Hindlimb muscle (tissue), 1 donor: ENCODE data around the gene SLC4A11. TPM values are rescaled to one million over a fixed set of nuclear protein-coding genes. Genes with fewer than 3 reads are reported as not detected.

Source experiments
- polyA plus RNA-seq: library from polyadenylated mRNA; unstranded; fragments of 120-200 nt; gene quantifications from one replicate; pipeline ENCODE4 v1.2.1, GENCODE V29; 2013; ENCODE audit not compliant: insufficient read length

Gene SLC4A11
- polyA plus RNA-seq, 1 donor = 2.3 TPM

Other genes with a start within 250 kb of the SLC4A11 start
- gene GNRH2, start 195.6 kb downstream of the SLC4A11 start, polyA plus RNA-seq = 0.35 TPM
- gene MRPS26, start 193.1 kb downstream of the SLC4A11 start, polyA plus RNA-seq = 35.9 TPM
- gene OXT, start 167.6 kb downstream of the SLC4A11 start, polyA plus RNA-seq = 0.50 TPM
- not detected for gene AVP, start 154.5 kb downstream of the SLC4A11 start, polyA plus RNA-seq
- gene FASTKD5, start 79.3 kb downstream of the SLC4A11 start, polyA plus RNA-seq = 9.4 TPM
- gene UBOX5, start 79.3 kb downstream of the SLC4A11 start, polyA plus RNA-seq = 6.6 TPM
- 3.5 TPM for gene LZTS3, start 65.6 kb downstream of the SLC4A11 start, polyA plus RNA-seq
- 33.9 TPM for gene DDRGK1, start 34.5 kb downstream of the SLC4A11 start, polyA plus RNA-seq
- 43.3 TPM for gene ITPA, start 29.7 kb downstream of the SLC4A11 start, polyA plus RNA-seq
- gene DNAAF9, start 168.5 kb upstream of the SLC4A11 start, polyA plus RNA-seq = 17.4 TPM
- gene ATRN, start 231.8 kb upstream of the SLC4A11 start, polyA plus RNA-seq = 23.4 TPM